Hepatocyte (in vitro differentiated cells): Measurements from ENCODE around the gene TRABD.

Experiments used
- EZH2 ChIP-seq: fragments of 200-600 bp; sonication (generic); IDR thresholded peaks from 2 replicates; pipeline ENCODE4 v1.6.1; 2016; ENCODE audit warnings: antibody characterized with exemption, mild to moderate bottlenecking, borderline replicate concordance
- EZH2phosphoT487 ChIP-seq: fragments of 200-600 bp; sonication (generic); IDR thresholded peaks from one replicate; pipeline ENCODE4 v1.6.1; 2018; ENCODE audit warnings: antibody characterized with exemption, mild to moderate bottlenecking, low read depth, moderate library complexity; ENCODE audit not compliant: unreplicated experiment, severe bottlenecking
- TF ChIP-seq, protein P1 (sequence below): fragments of 200-600 bp; sonication (generic); IDR thresholded peaks from 2 replicates; pipeline ENCODE4 v1.5.1; 2016; ENCODE audit warnings: antibody characterized with exemption, mild to moderate bottlenecking; ENCODE audit not compliant: poor library complexity

DNA sequence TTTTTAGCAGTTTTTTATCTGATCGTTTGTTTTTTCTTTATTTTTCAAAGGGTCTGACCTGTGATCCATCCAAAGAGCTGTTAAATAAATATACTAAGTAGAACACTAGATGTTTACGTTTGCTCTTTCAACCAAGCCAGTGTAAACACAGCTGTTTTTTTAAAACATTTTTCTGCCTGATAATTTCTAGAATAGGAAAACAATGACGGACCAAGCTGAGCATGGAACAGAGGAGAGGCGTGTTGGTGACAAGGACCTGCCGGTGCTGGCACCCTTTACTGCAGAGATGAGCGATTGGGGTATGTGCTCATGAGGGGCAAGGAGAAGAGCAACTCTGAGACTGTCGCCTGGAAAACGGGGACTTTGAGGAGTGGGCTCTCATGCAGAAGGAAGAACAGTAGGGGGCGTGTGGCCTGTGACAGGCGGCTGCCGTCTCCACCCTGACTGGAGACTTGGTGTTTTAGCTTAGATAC is 43.8 kb upstream of the TRABD start:
- TF ChIP-seq, protein P1, sequence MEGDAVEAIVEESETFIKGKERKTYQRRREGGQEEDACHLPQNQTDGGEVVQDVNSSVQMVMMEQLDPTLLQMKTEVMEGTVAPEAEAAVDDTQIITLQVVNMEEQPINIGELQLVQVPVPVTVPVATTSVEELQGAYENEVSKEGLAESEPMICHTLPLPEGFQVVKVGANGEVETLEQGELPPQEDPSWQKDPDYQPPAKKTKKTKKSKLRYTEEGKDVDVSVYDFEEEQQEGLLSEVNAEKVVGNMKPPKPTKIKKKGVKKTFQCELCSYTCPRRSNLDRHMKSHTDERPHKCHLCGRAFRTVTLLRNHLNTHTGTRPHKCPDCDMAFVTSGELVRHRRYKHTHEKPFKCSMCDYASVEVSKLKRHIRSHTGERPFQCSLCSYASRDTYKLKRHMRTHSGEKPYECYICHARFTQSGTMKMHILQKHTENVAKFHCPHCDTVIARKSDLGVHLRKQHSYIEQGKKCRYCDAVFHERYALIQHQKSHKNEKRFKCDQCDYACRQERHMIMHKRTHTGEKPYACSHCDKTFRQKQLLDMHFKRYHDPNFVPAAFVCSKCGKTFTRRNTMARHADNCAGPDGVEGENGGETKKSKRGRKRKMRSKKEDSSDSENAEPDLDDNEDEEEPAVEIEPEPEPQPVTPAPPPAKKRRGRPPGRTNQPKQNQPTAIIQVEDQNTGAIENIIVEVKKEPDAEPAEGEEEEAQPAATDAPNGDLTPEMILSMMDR: peak; percentile 25
- no peak for TF ChIP-seq EZH2
- no peak for TF ChIP-seq EZH2phosphoT487
